Stomach smooth muscle (tissue), 2 donors: Measurements from ENCODE around the gene SCFD2.
"Not testable (repeated sequence)": the region's sequence is repeated elsewhere in the genome, so short reads cannot be mapped to it uniquely, and the experiment has no call there.

Source experiments
- H3K27ac ChIP-seq: one replicate; pipeline ENCODE4 v1.7.0; 2013; ENCODE audit warnings: mild to moderate bottlenecking, low read length, inconsistent platforms
- H3K27me3 ChIP-seq, 2 donors: one replicate each; pipeline ENCODE4 v1.7.0; 2013; ENCODE audit warnings: low read length in 2 of 2; ENCODE audit not compliant: insufficient read depth in 2 of 2, control insufficient read depth in 1 of 2
- H3K36me3 ChIP-seq, 2 donors: one replicate each; pipeline ENCODE4 v1.7.0; 2013; ENCODE audit warnings: low read length in 2 of 2; ENCODE audit not compliant: control insufficient read depth in 2 of 2, insufficient read depth in 2 of 2
- H3K4me1 ChIP-seq: one replicate; pipeline ENCODE4 v1.7.0; 2013; ENCODE audit warnings: low read length; ENCODE audit not compliant: control insufficient read depth, insufficient read depth
- H3K4me3 ChIP-seq, 2 donors: one replicate each; pipeline ENCODE4 v1.7.0; 2013; ENCODE audit warnings: low read length in 2 of 2
- H3K9ac ChIP-seq, 2 donors: one replicate each; pipeline ENCODE4 v1.7.0; 2013; ENCODE audit warnings: low read length in 2 of 2, mild to moderate bottlenecking in 1 of 2
- H3K9me3 ChIP-seq, 2 donors: one replicate each; pipeline ENCODE4 v1.7.0; 2013; ENCODE audit warnings: low read length in 2 of 2; ENCODE audit not compliant: control insufficient read depth in 2 of 2
- donor health status: healthy.
- donor health status: Pancreatic carcinoma.

Gene SCFD2

DNA sequence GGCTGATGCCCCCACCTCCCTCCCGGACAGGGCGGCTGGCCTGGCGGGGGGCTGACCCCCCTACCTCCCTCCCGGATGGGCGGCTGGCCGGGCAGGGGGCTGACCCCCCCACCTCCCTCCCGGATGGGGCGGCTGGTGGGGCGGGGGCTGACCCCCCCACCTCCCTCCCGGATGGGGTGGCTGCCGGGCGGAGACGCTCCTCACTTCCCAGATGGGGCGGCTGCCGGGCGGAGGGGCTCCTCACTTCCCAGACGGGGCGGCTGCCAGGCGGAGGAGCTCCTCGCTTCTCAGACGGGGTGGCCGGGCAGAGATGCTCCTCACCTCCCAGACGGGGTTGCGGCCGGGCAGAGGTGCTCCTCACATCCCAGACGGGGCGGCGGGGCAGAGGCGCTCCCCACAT is 127.5 kb downstream of the SCFD2 start:
- H3K4me3 ChIP-seq, H3K9me3 ChIP-seq, H3K27ac ChIP-seq, H3K9ac ChIP-seq, H3K36me3 ChIP-seq, H3K27me3 ChIP-seq, H3K4me1 ChIP-seq: not testable (repeated sequence)

DNA sequence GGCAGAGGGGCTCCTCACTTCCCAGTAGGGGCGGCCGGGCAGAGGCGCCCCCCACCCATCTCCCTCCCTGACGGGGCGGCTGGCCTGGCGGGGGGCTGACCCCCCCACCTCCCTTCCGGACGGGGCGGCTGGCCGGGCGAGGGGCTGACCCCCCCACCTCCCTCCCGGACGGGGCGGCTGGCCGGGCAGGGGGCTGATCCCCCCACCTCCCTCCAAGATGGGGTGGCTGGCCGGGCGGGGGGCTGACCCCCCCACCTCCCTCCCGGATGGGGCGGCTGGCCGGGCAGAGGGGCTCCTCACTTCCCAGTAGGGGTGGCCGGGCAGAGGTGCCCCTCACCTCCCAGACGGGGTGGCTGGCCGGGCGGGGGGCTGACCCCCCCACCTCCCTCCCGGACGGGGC is 128.1 kb downstream of the SCFD2 start:
- H3K27ac ChIP-seq, H3K4me1 ChIP-seq, H3K9ac ChIP-seq, H3K36me3 ChIP-seq, H3K9me3 ChIP-seq, H3K4me3 ChIP-seq, H3K27me3 ChIP-seq: not testable (repeated sequence)

DNA sequence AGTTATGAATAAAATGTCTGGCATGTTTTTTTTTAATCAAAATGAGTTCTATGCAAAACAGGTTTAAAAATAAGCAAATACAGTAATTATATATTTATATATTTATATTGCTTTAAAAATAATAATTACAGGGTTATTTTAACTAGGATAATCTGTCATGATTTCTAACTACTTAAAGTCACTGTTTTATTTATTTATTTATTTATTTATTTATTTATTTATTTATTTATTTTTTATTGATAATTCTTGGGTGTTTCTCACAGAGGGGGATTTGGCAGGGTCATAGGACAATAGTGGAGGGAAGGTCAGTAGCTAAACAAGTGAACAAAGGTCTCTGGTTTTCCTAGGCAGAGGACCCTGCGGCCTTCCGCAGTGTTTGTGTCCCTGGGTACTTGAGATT is 129.2 kb downstream of the SCFD2 start:
- not testable (repeated sequence) for H3K4me1 ChIP-seq, H3K9ac ChIP-seq, H3K9me3 ChIP-seq, H3K36me3 ChIP-seq, H3K4me3 ChIP-seq, H3K27ac ChIP-seq, H3K27me3 ChIP-seq

DNA sequence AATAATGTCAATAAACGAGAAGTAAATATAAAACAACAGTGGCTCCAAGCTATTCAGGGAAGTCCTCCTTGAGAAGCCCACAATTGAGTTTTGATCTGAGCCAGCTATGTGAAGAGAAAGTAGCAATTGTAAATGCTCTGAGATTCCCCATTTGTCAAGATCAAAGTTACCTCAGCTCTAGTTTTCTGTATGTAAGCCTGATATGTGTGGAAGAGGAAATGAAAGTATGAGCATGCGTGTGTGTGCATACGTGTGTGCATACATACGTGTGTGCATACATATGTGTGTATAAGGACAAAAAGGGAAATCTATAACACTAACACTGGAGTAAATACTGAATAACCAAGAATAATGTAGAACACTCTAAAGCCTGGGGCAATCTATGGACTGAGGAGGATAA is 130.3 kb downstream of the SCFD2 start:
- Histone ChIP-seq H3K27me3 (no peaks in the 10 kb centered on the region), H3K36me3 (no peaks in the 10 kb centered on the region), H3K4me1 (no peaks in the 10 kb centered on the region), H3K9ac (no peak overlapping the region), H3K27ac (no peak overlapping the region), H3K9me3 (no peaks in the 10 kb centered on the region), H3K4me3 (no peak overlapping the region)

DNA sequence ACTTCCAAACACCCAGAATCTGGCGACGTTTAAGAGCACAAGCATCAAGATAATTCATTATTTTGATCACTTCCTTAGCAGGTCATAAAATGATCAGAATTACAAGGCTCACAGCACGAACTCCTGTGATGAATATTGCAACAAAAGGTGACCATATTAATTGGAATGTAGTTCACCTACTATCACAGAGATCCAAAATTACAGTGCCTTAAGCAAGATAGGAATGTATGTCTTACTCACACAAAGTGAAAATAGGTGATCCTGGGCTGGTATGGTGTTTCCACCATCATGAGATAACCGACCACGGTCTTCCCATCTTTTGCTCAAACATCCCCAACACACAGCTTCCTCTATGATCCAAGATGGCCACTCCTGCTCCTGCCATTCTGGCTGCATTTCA is 131.2 kb downstream of the SCFD2 start:
- Histone ChIP-seq H3K9me3 (no peaks in the 10 kb centered on the region), H3K27ac (no peak overlapping the region), H3K4me3 (no peak overlapping the region), H3K9ac (no peak overlapping the region), H3K36me3 (no peaks in the 10 kb centered on the region), H3K4me1 (no peaks in the 10 kb centered on the region), H3K27me3 (no peaks in the 10 kb centered on the region)

DNA sequence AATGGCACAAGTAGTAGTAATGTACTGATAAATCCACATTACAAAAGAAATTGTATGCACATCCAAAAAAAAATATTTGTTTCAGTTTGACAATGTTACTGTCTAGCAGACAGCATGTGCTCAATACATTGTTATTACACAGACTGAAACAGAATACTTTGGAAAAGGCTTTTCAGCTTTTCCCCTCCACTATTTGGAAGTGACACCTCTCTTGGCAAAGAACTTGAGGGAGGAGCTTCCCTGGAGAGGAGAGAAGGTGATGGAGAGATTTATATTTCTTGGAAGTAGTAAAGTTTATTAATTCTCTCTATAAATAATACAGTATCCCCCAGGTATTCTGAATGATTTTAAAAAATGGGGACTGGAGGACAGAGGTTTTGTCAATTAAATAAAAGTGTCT is 131.8 kb downstream of the SCFD2 start:
- Histone ChIP-seq H3K9me3 (no peaks in the 10 kb centered on the region), H3K27me3 (no peaks in the 10 kb centered on the region), H3K4me3 (no peak overlapping the region), H3K9ac (no peak overlapping the region), H3K27ac (no peak overlapping the region), H3K4me1 (no peaks in the 10 kb centered on the region), H3K36me3 (no peaks in the 10 kb centered on the region)

DNA sequence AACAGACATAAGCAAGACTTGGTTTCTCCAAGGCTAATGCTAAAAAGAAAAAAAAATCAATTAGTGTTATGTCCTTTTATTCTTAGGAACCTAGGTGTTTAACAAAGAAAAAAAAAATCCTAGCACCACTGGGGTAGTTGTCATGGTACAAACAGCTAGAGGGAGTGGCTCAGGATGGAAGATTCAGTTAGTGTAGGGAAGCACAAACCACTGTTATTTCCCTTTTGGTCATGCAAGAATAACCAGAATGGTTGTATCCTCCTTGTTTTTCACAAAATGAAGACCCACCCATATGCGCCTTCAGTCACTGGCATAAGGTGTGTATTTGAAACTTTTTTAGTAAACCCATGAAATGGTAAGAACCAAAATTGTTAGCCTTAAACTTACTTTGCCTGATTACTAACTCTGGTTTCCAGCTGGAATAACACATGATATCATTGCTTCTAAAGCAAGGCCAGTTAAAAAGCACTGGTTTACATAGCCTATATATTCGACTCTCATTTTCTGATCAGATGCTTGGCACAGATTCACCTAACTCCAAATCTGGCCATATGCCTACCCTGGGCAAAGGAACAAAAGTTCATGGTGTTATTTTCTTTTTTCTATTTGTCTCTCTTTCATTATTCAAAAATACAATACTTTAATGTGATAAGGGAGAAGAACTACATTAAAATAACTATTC is 132.6 kb downstream of the SCFD2 start:
- Histone ChIP-seq H3K4me1 (no peaks in the 10 kb centered on the region), H3K27me3 (no peaks in the 10 kb centered on the region), H3K4me3 (no peak overlapping the region), H3K27ac (no peak overlapping the region), H3K9ac (no peak overlapping the region), H3K9me3 (no peaks in the 10 kb centered on the region), H3K36me3 (no peaks in the 10 kb centered on the region)

DNA sequence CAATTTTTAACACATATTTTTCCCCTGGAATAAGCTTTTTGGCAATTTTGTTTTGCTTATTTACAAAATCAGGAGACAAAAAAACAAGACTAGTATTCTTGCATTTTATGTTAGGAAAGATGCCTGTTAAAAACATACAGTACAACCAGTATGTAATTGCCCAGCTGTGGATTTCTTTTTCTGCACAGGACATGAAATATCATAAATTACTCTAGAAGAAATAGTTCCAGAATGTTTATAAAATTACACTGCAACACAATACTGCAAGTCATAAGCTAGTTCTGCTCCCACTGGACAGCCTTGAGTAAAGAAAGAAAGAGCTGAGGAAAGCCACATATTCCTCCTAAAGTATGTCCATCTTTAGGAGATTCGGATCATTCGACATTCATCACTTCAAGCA is 133.5 kb downstream of the SCFD2 start:
- no peak overlapping the region for H3K4me3 ChIP-seq
- H3K27me3 ChIP-seq, result no peaks in the 10 kb centered on the region
- H3K27ac ChIP-seq, result no peak overlapping the region

DNA sequence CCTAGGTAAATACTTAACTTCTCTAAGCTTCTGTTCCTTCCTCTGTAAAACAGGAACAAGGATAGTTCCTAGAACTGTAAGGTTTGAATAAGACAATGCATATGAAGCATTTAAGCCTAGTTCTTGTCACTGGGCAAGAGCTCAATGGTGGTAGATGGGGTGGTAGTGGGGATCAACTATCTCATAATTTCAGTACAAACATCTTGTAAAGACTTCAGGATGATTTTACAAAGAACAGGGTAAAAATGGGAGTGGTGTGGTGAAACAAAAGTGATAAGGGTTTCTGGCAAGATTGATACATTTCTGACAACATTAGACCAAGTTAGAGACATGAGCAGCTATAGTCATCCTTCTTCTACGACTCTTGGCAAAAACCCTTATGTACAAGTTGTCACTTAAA is 137.8 kb downstream of the SCFD2 start:
- Histone ChIP-seq H3K27ac (no peak overlapping the region), H3K4me1 (no peaks in the 10 kb centered on the region), H3K4me3 (no peak overlapping the region), H3K36me3 (no peaks in the 10 kb centered on the region), H3K9me3 (no peaks in the 10 kb centered on the region), H3K27me3 (no peaks in the 10 kb centered on the region), H3K9ac (no peak overlapping the region)

More for the DNA sequence above, 133.5 kb downstream of the SCFD2 start:
- H3K4me1 ChIP-seq, result no peaks in the 10 kb centered on the region
- H3K9ac ChIP-seq, result no peak overlapping the region
- no peaks in the 10 kb centered on the region for H3K36me3 ChIP-seq
- H3K9me3 ChIP-seq, result no peaks in the 10 kb centered on the region

DNA sequence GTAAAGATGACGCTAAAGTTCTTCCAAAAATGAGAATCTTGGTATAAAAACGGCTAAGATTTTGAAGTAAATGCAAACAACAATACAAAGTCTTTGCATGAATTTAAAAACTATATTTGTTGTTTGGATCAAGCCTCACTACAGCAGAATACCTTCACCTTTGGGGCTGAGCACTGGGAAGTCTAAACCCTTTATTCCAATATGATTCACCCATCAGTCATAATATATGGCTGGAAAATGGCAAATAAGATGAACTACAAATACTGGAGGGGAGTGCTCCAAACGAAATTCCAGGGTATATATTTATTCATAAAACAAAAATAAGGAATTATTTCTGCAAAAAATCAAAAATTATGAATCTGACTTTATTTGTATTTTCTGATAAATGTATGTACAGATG is 138.4 kb downstream of the SCFD2 start:
- no peaks in the 10 kb centered on the region for H3K36me3 ChIP-seq
- no peaks in the 10 kb centered on the region for H3K9me3 ChIP-seq
- no peaks in the 10 kb centered on the region for H3K4me1 ChIP-seq
- H3K9ac ChIP-seq, result no peak overlapping the region
- no peak overlapping the region for H3K4me3 ChIP-seq
- H3K27ac ChIP-seq, result no peak overlapping the region
- H3K27me3 ChIP-seq, result no peaks in the 10 kb centered on the region

DNA sequence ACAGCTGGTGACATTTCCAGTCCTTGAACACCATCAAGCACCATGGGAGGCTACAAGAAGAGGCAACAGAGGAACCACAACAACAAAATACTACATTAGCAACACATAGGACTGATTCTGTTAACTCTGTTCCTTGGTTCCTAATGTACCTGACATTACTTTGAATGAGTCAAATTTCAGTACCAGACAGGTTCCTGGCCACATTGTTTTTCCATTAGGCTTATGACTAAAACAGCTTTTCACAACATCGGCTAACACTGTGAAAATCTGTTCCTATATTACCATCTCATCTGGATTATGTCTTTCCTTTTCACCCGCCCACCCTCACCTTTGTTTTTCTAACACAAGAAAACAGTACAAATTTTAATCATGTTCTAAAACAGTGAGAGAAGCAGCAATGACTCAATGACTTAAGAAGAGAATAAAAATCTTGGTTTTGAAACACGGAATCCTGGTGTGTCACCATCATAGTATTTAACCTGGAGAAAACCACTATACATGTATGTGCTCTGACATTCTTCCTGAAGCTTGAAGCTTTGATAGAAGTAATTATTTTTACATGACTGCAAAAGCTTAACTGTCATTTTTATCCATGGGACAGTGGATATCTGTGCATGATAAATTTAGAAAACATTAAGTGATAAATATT is 143.9 kb downstream of the SCFD2 start:
- H3K27ac ChIP-seq, result no peak overlapping the region
- no peaks in the 10 kb centered on the region for H3K9me3 ChIP-seq
- no peak overlapping the region for H3K4me3 ChIP-seq
- no peak overlapping the region for H3K9ac ChIP-seq
- H3K27me3 ChIP-seq, result no peaks in the 10 kb centered on the region
- H3K36me3 ChIP-seq, result no peaks in the 10 kb centered on the region
- H3K4me1 ChIP-seq, result no peaks in the 10 kb centered on the region
